ENCODE data around the gene TOP3B. TPM values are rescaled to one million over a fixed set of nuclear protein-coding genes. Genes with fewer than 3 reads are reported as not detected.

TOP3B gene
- polyA plus RNA-seq, 1 donor: 18.3 TPM

GRCh38 chr22:21963286-21963685 lies 19.3 kb downstream of the TOP3B start:
- DNase-seq (ENCODE audit: low read depth): no peak

DNA sequence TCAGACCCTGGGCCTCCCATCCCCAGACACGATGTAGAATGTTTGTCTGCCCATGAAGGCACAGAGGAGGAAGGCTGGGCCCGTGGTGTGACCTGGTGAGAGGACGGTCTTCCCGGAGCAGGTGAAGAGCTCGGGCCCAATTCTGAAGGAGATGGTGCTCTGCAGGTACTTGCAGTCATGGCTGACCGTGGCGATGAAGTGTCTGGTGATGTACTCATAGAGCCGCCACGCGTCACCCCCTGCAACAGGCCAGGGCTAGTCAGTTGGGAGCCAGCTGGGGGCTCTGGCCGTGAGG lies 20.0 kb downstream of the TOP3B start:
- no peak for DNase-seq (ENCODE audit: low read depth)

GRCh38 chr22:21961886-21962654 lies 20.5 kb downstream of the TOP3B start:
- no peak for DNase-seq (ENCODE audit: low read depth)

- no peak for DNase-seq (ENCODE audit: low read depth)
These were observed 21.3 kb downstream of the TOP3B start for GRCh38 chr22:21961127-21961867.

GRCh38 chr22:21960200-21961126 lies 22.1 kb downstream of the TOP3B start:
- no peak for DNase-seq (ENCODE audit: low read depth)

- DNase-seq (ENCODE audit: low read depth): no peak
These were observed 23.1 kb downstream of the TOP3B start for GRCh38 chr22:21959274-21960074.

GRCh38 chr22:21958360-21959273 lies 24.0 kb downstream of the TOP3B start:
- no peak for DNase-seq (ENCODE audit: low read depth)

- DNase-seq (ENCODE audit: low read depth): peak; percentile 54
These were observed 29.7 kb downstream of the TOP3B start, which contains the start of gene PPM1F for GRCh38 chr22:21952586-21953571. Gene PPM1F (minus strand): TSS chr22:21952848. CDS start chr22:21946048, 6,800 bp downstream.

GRCh38 chr22:21951931-21952465 lies 30.6 kb downstream of the TOP3B start:
- DNase-seq (ENCODE audit: low read depth): no peak

GRCh38 chr22:21951062-21951461 lies 31.5 kb downstream of the TOP3B start:
- DNase-seq (ENCODE audit: low read depth): no peak

DNA sequence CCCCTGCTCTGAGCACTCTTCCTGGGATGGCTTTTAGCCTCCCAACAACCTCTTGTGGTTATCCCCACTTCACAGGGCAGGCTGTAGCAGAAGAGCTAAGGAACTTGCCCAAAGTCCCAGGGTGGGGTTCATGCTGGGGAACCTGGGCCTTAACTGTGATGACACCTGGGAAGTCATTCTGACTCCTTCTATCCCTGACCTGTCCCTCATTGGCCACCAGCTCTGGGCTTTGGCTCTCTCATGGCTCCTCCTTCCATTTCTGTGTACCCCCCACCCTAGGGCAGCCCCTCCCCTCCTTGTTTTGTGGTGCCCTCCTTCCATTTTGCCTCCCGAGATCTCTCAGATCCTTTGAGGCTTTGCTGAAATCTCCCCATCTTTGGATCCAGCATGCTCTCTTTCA lies 32.6 kb downstream of the TOP3B start:
- DNase-seq (ENCODE audit: low read depth): no peak

DNA sequence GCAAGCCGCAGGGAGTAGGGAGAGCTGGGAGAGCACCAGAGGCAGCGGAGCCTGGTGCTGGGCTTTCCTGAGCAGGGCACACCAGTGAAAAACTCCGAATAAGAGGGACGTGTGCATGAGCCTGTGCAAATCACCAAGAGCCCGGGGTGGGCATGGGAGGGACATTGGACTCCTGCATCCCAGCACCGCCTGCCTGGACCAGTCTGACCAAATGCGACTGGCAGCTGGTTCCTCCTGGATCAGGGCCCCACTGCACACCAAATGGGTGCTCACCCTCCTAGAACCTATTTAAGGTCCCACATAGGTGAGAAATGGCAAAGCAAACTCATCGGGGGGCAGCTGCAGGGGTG lies 33.0 kb downstream of the TOP3B start:
- no peak for DNase-seq (ENCODE audit: low read depth)

DNA sequence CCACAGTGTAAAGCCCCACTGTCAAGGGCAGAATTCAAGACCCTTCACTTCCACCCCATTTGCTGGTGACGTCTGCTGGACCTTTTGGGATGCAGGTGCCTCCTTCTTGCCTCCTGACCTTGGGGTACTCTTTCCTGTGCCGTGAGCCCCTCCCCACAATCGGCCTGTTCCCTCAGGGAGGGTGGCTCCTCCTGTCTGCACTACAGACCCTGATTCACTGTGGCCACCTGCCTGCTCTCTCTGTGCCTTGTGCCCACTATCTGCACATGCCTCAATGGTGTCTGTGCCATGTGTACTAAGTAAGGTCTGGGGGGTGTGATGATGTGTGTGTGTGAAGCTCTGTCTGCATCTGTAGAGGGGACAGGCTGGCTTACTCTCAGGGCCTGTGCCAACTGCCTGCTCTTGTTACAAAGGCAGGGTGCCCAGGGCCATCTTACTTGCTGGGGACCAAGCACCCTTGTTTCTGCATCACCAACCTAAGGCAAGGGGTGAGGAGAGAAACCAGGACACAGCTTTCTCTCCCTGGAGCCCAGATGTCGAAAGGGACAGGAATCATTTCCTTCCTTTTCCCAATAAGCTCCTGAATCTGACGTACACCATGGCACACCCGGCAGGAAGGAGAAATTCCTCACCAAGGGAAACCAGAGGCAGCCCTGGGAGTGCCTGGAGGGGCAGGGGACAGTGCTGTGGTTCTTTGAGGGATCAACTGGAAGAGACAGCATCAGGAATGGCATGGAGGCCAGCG lies 33.6 kb downstream of the TOP3B start:
- DNase-seq (ENCODE audit: low read depth): no peak

- no peak for DNase-seq (ENCODE audit: low read depth)
These were observed 34.2 kb downstream of the TOP3B start for GRCh38 chr22:21948390-21948789.

- DNase-seq (ENCODE audit: low read depth): no peak
These were observed 35.3 kb downstream of the TOP3B start for GRCh38 chr22:21947040-21948014.

DNA sequence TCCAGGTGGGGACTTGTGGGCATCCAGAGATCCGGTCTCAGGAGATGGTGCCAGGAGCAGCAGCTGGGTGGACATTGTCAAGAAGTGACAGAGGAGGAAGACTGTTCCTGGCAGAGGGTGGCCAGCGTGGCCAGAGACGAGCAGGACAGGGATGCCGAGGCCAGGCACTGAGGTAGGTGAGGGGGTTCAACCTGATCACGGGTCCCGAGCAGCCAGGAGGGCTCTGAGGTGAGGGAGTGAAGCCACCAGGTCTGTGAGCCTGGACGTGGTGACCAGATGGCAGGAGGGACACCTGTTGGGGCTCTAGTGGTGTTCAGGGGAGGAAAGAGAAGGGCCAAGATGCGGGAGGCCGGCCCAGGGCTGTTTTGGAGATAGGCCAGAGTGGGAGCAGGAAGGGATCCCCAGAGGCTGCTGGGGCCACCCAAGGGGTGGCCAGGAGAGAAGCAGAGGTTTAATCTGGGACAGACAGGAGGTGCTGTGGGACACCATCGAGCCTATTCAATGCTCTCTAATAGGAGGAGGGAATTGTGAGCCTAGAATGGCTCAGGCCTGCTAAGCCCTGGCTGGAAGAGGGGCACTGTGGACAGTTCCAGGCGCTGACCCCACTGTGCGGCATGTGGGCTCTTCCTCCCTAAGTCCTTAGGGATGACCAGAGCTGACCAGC lies 36.2 kb downstream of the TOP3B start:
- DNase-seq (ENCODE audit: low read depth): no peak

Measured in forelimb muscle (tissue), 1 donor.